ENCODE measurements around the gene BCKDHB.
"Not testable (repeated sequence)": the region's sequence is repeated elsewhere in the genome, so short reads cannot be mapped to it uniquely, and the experiment has no call there.

The BCKDHB gene
- total RNA-seq = 11.2 to 14.9 reads per million in 2 donors

GRCh38 chr6:80106418-80107235 is at the start of gene BCKDHB:
Gene BCKDHB (plus strand): TSS chr6:80106671. CDS start chr6:80106694, 23 bp downstream.
- DNase-seq = peak; percentile 88 to 99 (median 97)

DNA sequence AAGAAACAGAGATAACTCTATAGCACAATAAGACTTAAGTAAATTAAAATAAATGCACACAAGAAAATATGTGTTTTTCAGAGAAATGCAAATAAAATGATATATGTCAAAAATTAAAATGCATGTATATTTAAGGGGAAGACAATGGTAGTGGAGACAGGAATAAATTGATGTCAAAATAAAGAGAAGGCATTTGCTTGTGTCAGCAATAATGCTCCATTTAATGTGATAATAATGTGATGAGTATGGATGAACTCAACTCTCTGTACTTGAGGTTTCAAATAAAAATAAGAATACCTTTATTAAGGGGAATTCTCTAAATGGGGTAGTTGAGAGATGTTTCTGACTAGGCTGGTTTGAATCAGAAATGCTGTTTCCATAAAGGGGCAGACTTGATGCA is 45.7 kb upstream of the BCKDHB start:
- DNase-seq = no peak

DNA sequence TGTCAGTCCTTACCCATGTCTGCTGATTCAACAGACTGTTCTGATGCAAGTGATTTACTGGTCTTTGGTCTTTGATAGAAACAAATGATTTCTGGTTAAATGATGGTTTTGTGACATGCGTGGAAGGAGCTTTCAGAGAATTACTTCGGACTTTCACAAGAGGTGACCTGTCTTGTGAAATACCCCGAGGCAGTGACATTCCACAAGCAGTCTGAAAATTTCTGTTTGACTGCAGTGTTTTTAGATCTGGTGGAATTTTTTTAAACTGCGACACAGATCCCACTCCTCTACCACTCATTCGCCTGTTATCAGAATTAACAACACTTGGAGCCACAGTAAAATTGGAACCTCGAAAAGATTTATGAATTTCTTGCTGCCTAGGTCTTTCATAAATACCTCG is 38.3 kb upstream of the BCKDHB start:
- not testable (repeated sequence) for DNase-seq

GRCh38 chr6:80070431-80070830 is 36.0 kb upstream of the BCKDHB start:
- DNase-seq = not testable (repeated sequence)

DNA sequence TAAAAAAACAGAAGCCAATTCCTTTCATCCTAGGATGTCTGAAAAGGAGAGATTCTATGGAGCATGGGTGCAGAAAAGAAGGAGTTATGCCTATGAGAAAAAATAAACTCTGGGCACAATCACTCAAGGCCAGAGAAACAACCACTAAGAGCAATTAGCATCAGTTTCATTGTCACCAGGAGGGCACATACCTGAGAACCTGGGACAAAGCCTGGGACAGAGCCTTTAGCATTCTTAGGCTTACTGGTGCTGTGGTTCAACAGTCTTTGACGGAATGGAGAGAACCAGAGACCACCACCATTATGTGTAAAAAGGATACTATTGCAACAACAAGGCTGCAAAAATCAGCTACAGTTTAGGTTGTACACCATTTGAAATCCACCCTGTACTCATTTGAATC is 29.4 kb upstream of the BCKDHB start:
- DNase-seq = no peak

GRCh38 chr6:80088637-80089036 is 17.8 kb upstream of the BCKDHB start:
- no peak for DNase-seq

DNA sequence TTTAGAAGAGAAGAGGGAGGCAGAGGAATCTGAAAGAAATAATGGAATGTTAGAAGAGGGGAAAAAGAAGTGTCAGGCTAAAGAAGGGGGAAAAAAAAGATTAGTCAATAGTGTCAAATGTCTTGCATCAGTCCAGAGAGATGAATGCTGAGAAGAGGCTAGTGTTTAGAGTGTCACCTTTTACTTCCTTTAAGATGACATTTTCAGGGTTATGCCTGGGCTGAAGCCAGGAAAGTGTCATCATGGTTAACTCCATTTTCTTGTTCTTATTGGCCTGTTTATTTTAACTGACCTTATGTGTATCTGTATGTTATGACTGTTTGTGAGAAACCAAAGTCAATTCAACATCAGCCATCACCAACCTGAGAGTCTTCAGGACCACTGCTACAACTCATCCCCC is 15.0 kb upstream of the BCKDHB start:
- DNase-seq = no peak

DNA sequence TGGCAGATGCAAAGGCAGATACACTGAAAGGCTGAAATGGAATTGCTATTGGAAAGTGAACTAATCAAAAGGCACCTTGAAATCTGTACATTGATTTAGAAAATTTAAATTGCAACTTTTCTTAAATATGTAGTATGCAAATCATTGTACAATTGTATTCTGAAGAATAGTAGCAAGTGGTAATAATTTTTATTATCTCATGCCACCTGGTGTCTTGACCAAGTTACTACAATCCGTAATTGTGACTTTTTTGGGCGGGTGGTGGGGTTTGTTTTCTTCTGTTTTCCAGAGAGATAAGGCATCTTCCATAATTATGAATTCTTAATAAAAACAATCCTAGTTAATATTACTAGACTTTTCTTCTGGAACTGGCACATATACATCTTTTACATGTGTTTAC is 12.5 kb upstream of the BCKDHB start:
- DNase-seq = peak in 2 of 5 experiments; percentile 13 to 19

GRCh38 chr6:80095600-80095999 is 10.9 kb upstream of the BCKDHB start:
- peak in 1 of 5 experiments; percentile 61 for DNase-seq

GRCh38 chr6:80098392-80098791 is 8.1 kb upstream of the BCKDHB start:
- no peak for DNase-seq

DNA sequence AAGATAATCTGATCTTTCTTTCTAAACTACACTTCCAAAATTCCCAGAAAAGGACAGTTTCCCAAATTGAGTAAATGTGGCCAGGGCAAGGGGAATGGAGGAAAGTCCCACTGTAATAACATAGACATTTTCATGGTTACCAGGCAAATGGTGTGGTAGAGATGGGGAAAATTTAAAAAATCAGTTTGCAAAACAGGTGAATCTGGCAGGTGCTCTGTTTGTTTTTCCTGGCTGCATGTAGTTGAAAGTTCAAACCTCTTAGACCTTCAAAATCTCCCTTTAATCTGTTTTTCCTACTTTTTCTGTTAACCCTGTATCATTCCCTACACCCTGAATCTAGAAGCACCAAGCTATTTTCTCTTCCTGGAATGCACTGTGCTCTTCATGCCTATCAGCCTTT is 2.0 kb upstream of the BCKDHB start:
- DNase-seq = no peak

- no peak for DNase-seq
Observed at GRCh38 chr6:80105972-80106417, 476 bp upstream of the BCKDHB start.

DNA sequence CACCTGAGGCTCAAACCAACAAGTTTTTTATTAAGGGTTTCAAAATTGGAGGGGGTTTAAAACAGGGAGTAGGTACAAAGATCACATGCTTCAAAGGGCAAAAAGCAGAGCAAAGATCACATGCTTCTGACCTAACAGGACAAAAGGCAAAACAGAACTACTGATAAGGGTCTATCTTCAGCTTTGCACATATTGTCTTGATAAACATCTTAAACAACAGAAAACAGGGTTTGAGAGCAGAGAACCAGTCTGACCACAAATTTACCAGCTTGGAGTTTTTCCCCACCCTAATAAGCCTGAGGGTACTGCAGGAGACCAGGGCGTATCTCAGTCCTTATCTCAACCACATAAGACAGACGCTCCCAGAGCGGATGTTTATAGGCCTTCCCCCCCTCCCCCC is 16.1 kb downstream of the BCKDHB start:
- DNase-seq = peak in 1 of 5 experiments; percentile 43

GRCh38 chr6:80126657-80127345 is 20.3 kb downstream of the BCKDHB start:
- no peak for DNase-seq

DNA sequence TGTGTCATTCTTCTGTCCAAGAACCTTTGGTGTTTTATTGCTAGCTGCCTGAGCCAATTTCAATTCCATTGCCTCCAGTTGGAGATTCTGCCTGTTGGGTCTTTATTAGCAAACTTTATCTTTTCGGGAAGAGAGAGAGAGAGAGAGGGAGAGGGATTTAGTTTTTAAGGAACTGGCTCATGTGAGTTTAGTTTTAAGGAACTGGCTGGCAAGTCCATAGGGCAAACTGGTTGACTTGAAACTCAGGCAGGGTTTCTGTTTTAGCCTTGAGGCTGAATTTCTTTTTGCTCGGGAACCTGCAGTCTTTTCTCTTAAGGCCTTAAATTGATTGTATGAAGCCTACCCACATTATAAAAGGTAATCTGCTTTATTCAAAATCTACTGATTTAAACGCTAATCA is 23.0 kb downstream of the BCKDHB start:
- no peak for DNase-seq

DNA sequence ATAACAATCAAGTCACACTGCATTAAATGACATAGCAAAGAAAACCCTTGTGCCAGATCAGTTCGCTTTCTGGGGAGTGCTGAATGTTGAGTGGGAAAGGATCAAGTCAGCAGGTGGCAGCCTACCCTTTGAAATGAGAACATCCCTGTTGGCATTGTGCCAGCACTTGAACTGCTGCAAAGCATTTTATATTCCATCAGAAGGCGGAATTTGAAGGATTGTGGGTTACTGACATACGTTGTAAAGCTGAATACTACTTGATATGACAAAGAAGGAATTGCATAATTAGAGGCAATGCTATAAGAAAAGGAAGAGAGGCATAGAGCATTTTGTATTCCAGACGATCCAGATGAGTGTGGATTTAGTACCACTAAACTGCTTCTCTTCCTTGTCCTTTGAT is 26.5 kb downstream of the BCKDHB start:
- DNase-seq = peak in 2 of 5 experiments; percentile 3 to 25

GRCh38 chr6:80134065-80134464 is 27.6 kb downstream of the BCKDHB start:
- no peak for DNase-seq

GRCh38 chr6:80142586-80142985 is 36.1 kb downstream of the BCKDHB start:
- DNase-seq = no peak

GRCh38 chr6:80143419-80143937 is 37.0 kb downstream of the BCKDHB start:
- DNase-seq = no peak

DNA sequence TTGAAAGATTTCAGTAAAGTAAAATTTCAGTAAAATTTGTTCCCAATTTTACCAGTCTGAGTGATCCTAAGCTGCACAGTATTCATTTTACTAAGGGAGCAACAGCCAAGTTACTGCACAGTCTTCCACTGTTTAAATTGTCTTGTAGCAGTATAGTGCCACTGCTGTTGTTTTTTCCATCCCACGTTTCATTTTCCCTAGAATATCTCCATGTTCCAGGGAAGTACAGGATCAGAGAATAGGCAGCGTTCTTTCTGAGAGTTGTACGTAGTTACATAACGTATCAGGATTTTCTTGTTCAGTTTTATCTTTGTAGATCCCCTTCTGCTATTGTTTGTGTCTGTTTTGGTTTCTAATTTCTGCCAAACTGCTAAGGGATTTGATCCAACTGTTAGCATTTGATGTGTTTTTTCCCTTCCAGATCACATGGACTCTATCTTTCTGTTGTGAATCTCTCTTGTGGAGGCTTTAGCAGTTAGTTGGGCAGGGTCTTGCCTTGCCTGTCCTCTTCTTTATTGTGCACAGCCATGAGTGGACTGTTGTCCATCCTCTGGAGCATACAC is 38.4 kb downstream of the BCKDHB start:
- DNase-seq = no peak

- no peak for DNase-seq
Observed at GRCh38 chr6:80145509-80145908, 39.0 kb downstream of the BCKDHB start.

DNA sequence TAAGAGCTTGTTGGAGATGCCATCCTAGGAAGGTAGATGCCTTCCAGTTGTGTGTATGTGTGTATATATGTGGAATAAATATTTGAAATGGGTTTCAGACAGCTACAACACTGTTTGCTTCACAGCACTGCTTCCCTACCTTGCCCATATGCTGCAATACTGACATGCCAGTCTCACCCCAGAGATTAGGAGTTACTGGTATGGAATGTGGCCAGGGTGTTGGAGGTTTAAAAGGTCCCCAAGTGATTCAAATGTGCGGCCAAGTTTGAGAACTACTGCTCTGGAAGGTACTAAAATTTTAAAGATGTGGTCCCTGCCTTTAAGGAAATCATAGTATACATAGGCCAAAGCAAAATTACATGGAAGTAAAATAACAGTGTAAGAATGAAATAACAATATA is 39.5 kb downstream of the BCKDHB start:
- DNase-seq = no peak

- DNase-seq = no peak
Observed at GRCh38 chr6:80148220-80148619, 41.7 kb downstream of the BCKDHB start.
